GM19452 (cell line): Measurements from ENCODE around the gene WBP1L.
A peak's percentile ranks its signal among the peaks of the same experiment; 100 is the strongest.

Source experiments
- ATAC-seq: cut with Tn5 transposase; IDR thresholded peaks from one replicate; pipeline ENCODE4 v1.9.1; 2021; ENCODE audit not compliant: unreplicated experiment

The WBP1L gene

DNA sequence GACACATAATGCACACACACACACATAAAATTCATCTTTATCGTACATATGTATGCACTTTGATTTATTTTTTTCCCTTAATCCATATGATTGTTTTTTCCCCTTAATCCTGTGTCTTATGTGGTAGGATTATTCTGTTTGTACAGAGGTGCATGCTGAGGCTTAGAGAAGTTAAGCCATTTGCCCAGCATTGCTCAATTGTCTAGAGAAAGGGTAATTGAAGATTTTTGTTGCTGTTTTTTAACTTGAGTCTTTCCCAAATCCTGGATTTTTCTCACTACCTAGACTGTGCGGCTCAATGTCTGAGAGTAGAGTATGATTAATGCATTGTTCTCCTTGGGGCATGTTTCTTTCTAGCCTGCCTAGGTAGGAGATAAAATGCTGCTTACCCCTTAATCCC is 35.0 kb downstream of the WBP1L start:
- no peak for ATAC-seq

- ATAC-seq: no peak
These were observed 36.2 kb downstream of the WBP1L start for GRCh38 chr10:102779680-102780526.

GRCh38 chr10:102780527-102780808 is 36.7 kb downstream of the WBP1L start:
- ATAC-seq: no peak

DNA sequence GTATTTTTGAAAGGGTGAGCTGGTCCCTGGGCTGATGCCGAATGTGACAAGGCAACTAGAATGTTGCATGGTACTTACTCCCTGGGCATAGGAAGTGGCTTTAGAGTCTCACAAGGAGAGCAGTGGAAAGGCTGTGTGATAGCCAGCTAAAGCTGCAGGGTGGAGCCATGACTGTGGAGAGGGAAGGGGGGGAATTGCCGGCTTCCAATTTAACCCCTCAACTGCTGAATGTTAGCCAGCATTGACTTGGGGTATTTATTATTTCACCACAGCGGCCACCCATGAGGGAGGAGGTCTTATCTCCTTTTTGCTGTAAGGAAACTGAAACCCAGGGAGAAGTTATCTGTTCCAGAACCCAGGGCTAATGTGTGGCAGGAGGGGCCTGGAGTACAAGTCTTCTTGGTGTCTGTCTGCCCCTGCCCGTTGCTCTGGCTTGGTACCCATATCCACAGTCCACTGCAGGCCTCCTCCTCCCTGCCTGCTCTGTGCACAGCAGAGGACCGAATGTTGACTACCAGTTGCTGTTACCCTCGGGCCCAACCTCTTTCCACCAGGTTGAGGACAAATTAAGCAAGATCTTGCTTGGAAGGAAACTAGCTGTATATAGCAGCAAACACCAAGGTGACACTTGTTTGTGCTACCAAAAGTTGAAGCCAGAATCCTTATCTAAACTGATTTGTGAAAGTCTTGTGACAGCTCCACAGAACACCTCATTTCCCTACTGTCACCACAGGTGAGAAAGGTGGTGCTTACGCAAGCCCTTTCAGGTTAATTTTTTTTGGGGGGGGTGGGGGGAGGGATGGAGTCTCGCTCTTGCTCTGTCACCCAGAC is 37.6 kb downstream of the WBP1L start:
- ATAC-seq: no peak

GRCh38 chr10:102781921-102782557 is 38.3 kb downstream of the WBP1L start:
- no peak for ATAC-seq

DNA sequence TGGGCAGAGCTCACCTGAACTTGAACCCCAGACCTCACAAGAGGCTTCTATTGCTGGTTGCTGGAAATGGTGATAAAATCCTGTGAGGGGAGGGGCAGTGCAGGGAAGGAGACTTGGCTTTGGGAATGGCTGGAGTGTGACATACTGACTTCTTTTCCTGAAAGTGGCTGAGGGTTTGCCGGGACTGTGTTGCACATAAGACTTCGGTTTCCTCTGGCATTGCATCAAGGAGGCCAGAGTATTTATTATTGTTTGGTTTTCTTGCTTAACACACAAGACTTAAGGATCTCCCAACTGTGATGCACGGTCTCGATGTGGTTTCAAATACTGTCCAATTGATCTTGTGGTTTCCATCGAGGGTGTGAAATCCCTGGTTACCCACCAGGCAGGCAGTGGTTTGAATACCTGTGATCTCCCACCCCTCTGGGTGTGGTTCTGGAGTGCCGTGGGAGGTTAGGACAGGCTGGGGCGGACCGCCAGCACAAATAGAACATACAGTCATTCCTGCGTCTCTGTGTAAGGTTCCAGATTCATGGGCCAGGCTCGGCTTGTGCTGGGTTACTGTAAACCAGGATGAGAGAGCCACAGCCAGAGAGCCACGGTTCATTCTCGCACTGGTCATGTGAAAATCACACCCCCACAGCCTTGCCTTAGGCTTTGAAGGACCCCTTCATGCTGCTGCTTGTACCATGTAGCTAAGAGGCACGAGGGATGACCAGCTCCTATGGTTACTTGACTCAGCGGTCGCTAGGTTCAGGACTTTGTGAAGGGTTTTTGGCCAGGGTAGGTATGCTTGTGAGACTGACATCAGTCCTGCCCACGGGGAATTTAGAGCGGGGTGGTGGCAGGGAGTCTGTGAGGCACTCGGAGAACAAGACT is 39.2 kb downstream of the WBP1L start:
- ATAC-seq: no peak

DNA sequence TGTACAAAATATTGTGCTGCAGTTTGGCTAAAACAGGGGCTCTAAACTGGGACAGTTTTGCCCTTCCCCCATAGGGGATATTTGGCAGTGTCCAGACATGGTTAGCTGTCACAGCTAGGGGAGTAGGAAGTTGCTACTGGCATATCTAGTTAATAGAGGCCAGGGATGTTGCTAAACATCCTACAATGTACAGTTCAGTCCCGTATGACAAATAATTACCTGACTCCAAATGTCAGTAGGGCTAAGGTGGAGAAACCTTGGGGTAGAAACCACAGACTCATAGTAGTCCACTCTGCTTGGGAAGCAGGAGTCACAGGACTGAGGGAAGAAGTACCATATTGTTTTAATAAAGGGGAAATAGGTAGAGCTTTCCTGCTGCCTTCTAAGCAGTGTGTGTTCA is 39.8 kb downstream of the WBP1L start:
- ATAC-seq: no peak

DNA sequence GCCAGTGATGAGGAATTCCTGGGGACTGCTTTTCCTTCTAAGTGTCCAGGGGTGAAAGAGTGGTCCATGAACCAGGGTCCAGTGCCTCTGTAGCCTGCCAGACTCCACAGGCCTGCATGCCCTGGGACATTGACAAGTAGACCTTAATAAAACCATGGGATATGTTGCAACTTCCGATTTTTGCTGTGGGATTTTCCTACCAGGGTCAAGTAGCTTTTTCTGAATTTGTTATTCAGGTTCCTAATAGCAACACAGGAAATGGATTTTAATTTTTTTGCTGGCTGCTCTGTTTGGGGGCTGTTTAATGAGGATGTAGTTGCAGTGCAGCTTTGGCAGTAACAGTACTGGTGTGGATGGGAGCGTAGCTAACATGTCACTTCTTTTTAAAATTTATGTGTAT is 42.1 kb downstream of the WBP1L start:
- no peak for ATAC-seq

GRCh38 chr10:102791754-102792395 is 48.1 kb downstream of the WBP1L start:
- no peak for ATAC-seq

GRCh38 chr10:102795453-102796406 is 52.0 kb downstream of the WBP1L start:
- ATAC-seq: peak; percentile 37

GRCh38 chr10:102796407-102797176 is 52.8 kb downstream of the WBP1L start:
- peak; percentile 98 for ATAC-seq

GRCh38 chr10:102799691-102800471 is 56.1 kb downstream of the WBP1L start:
- ATAC-seq: no peak

DNA sequence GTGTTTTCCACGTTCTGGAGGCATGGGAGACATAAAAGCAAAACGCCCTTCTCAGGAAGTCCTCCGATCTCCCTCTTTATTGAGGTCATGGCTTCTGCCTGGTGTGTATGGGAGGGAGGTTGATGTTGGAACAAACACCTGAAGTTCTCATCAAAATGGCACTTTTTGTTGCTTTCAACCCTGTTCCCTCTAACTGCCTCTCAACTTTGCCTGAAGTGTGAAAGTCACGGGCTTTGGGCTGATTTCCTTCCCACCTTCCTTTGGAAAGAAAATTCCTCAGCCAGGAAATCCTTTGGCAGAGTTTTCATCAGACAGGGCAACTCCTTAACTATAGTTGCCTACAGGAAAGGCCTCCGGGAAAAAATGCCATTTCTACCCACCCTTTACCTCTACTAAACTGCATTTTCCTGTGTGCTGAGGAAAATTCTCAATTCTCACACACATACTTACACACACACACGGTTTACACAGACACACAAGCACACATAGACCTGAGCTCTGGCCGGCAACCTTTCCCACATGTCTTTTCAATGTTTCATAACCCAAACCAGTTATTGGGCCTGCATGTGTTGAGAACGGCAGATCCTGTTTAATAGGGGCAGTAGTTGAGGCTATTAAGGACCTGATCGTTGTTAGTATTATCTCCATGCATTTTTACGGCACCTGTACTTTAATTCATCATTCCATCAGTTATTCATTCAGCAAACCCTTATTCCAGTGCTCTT is 57.0 kb downstream of the WBP1L start:
- ATAC-seq: no peak

DNA sequence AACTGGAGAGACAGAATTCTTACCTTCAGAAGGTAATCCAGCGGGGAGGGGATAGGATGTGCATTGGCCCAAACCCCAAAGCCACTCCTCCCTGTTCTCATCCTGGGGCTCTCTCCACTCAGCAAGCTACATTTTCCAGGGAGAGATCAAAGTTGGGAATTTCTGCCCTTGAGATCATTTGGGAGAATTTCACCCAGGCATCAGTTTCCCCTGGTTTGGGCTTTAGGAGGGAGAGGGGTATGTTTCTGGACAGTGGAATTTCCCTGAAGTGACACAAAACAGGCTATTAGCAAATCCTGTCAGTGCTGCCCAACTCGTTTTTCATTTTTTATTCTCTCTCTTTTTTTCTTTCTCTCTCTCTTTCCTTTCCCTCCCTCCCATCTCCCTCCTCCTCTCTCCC is 57.7 kb downstream of the WBP1L start:
- ATAC-seq: no peak

DNA sequence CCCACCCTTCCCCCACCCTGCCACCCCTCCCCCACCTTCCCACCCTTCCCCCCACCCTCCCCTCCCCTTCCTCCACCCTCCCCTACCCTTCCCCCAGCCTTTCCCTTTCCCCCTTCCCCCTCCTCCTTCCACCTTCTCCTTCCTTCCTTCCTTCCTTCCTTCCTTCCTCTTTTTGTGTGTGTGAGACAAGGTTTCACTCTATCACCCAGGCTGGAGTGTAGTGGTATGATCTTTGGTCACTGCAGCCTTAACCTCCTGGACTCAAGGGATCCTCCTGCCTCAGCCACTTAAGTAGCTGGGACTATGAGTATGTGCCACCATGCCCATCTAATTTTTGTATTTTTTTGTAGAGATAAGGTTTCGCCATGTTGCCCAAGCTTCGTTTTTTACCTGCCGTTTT is 58.2 kb downstream of the WBP1L start:
- ATAC-seq: no peak

DNA sequence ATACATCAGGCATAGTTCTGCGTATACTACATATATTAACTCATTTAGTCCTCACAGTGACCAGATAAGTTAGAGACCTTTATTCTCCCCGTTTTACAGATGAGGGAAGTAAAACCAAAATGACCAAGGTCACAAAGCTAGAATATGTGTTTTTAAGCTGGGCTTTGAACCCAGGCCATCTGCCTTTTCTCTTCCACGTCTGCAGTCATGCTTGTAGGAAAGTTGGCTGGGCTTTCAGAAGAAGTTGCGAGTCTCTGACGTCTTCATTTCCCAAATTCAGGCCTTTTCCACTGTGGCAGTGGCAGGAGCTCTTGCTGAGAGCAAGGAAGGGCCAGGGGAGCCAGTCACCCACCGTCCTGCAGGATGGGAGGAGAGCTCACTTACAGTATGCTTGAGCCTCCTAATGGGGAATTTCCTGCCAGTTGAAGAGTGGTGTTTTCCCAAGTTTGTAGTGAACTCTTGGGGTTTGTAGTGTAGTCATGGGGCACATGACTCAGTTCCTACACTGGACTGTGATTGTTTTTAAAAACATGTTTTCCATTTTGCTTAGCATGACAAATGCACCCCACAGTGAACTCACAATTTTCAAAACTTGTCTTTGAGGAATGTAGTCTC is 59.3 kb downstream of the WBP1L start:
- no peak for ATAC-seq
